Stimulated activated CD8-positive, alpha-beta memory T cell treated with anti-CD3 and anti-CD28 coated beads, Interleukin-4, amount 100 ng/mL, for 4 hours (primary cell): ENCODE results near the gene RNF26.

ENCODE experiments used
- DNase-seq, 2 donors: peaks; one replicate each; pipeline ENCODE4 v3.0.0-alpha.2; 2020; ENCODE audit warnings: low read depth in 2 of 2, low spot score in 1 of 2

RNF26 gene

DNA sequence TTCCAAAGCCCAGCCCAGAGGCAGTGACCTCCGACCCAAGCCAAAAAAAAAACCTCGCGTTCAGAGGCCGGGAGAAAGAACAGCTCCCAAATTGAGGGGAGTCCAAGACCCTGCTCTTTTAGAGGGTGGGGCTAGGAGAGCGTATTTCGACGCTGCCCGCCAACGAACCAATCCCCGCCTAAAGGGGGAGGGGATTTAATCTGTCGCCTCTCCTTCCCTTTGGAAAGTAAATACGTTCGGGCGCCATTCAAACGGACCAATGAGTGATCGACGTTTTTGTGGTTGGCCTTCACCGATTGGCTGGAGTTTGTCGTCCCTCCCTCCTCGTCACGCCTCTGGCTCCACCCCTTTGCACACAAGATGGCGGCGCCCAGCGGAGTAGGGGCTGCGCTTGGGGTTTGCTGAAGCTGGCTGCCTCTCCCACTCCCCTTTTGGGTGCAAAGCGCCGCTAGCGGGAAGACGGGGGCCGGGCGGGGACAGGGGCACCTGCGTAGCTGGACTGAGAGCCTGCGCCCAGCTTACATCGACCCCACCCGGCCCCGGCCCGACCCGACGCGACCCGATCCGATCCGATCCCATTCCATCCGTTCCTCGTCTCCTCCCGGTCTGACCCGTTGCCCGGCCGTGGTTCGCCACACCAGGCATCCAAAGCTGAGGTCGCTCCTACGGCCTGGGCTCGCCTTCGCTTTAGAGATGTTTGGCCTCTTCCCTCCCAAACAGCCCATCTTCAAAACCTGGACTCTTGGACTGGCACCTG, at the start of gene RNF26:
TSS of gene RNF26 (plus strand) at position 354 of the 757 bp plus-strand sequence. CDS start 596 bp downstream, outside the sequence.
- DNase-seq, result peak; percentile 89 to 92

DNA sequence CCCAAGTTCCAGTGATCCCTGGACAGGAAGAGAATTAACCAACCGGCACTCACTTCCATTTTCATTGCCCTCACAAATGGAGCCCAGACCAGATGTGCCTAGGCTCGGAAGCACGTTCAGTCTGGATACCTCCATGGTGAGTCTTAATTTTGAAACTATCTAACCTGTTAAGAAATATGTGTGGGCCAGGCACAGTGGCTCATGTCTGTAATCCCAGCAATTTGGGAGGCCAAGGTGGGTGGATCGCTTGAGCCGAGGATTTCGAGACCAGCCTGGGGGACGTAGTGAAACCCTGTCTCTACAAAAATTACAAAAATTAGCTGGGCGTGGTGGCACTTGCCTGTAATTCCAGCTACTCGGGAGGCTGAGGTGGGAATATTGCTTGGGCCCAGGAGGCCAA, 48.9 kb upstream of the RNF26 start:
- DNase-seq, result no peak

GRCh38 chr11:119288219-119288618, 46.1 kb upstream of the RNF26 start:
- no peak for DNase-seq

DNA sequence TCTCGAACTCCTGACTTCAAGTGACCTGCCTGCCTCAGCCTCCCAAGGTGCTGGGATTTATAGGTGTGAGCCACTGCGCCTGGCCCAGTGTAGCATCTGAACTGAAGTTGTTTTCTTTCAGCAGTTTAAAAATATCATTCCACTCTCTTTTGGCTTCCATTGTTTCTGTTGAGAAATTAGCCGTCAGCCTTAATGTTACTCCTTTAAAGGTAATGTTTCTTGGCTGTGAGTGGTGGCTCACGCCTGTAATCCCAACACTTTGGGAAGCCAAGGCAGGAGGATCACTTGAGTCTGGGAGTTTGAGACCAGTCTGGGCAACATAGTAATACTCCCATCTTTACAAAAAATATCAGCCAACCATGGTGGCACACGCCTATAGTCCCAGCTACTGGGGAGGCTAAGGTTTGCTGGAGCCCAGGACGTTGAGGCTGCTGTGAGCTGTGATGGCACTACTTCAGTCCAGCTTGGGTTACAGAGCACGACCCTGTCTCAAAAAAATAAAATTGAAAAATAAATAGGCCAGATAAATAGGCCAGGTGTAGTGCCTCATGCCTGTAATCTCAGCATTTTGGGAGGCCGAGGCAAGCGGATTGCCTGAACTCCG, 43.3 kb upstream of the RNF26 start:
- DNase-seq, result no peak

- no peak for DNase-seq
Observed at GRCh38 chr11:119293461-119293860, 40.9 kb upstream of the RNF26 start.

GRCh38 chr11:119295178-119295577, 39.1 kb upstream of the RNF26 start:
- no peak for DNase-seq

DNA sequence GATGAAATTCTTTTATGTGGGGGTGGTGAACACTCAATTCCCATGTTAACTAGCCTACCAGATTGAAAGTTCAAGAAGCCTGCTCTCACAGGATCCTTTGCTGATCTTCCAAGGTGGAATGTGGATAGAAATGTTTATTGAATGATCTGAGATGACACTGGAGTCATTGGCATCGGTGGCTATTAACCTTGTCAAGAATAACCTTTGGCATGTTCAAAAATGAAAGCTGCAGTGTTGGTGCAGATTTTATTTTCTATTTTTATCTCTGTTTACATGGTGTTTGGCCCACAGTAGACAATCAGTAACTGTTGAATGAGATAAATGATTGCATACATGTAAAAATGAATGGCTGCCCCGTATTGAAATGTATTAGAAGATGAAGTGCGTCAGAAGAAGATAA, 36.4 kb upstream of the RNF26 start:
- no peak for DNase-seq

DNA sequence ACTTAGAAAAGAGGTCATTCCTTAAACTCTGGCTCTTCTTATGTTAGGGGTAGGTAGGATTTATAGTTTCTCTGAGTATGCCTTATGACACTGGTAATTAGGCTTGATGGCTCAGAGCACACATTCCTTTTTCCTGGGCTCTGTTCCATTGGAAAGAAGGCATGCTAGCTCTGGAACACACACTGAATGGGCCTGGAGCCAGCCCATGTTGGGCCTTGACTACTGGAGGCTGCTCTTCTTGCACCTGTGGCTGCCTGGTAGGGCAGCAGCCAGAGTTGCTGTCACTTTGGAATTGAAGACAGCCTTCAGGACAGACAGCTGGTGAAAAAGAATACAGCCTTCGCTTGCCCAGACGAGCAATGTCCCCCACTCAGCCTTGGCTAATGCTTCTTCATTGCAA, 35.6 kb upstream of the RNF26 start:
- DNase-seq, result no peak

DNA sequence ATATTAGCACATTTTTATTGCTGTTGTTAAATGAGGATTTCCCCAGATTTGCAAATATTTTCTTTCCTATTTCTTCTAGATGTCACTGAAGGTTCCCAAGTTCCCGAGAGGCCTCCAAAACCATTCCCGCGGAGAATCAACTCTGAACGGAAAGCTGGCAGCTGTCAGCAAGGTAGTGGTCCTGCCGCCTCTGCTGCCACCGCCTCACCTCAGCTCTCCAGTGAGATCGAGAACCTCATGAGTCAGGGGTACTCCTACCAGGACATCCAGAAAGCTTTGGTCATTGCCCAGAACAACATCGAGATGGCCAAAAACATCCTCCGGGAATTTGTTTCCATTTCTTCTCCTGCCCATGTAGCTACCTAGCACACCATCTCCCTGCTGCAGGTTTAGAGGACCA, 34.9 kb upstream of the RNF26 start:
- DNase-seq, result no peak

- no peak for DNase-seq
Observed at GRCh38 chr11:119300198-119300964, 33.9 kb upstream of the RNF26 start.

- no peak for DNase-seq
Observed at GRCh38 chr11:119303227-119303718, 31.1 kb upstream of the RNF26 start.

DNA sequence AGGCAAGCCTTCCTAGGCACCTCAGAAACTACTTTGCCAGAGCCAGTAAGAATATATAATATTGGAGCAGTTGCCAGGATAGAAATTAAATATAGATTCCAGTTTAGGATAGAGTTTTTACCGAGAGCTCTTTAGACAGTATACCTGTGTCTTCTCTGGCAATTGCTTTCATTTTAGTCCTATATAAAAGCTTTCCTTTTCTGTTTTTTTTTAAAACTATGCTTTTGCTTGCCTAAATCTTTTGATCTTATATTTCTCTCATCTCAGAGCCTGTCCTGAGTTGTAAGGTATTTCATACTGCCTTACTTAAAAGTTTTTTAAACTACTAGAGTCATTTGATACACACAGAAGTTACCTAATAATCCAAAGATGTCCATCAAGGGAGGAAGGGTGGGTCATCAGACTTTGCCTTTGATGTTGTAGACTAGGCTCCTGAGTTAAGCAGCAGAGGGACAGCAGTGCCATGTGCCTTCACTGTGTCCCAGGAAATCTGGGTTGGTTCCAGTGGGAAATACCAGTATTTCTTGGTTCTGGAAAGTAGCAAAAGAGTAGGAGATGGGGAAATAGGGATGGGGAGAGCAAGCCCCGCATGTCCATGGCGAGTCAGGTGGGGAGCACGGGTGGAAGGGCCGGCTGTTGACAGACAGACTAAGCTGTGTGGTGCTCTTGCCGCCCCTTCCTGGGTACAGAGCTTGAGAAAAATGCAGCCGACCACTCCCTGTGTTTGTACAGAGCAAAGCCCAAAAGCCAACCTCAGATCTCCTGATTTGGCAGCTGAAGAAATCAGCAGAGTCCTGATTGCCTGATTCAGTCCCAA, 28.6 kb upstream of the RNF26 start:
- no peak for DNase-seq

DNA sequence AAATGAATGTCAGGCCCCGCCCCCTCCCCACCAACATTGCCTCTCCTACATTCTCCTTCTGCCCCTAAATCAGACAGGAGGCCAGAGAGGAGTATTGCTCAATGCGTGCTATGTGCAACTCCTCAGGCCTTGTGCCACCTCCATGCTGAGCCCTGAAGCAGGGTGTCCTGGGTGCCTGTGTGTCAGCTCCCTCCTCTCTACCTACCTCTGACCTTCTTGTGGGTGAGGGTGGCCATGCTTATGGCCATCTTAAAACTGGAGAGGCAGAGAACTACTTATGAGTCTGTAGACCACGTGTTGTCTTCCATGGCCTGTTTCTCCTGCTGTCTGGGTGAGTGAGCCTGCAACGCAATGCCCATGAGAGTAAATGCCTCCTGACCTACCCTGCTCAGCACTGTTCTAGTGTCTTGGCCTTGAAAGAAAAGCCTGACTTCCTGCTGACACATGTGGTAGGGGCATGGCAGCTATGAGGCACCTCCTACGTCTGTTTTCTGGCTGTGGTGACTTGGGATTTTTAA, 27.9 kb upstream of the RNF26 start:
- no peak for DNase-seq

- no peak for DNase-seq
Observed at GRCh38 chr11:119307219-119307618, 27.1 kb upstream of the RNF26 start.

- no peak for DNase-seq
Observed at GRCh38 chr11:119307974-119308373, 26.4 kb upstream of the RNF26 start.

- DNase-seq, result no peak
Observed at GRCh38 chr11:119309411-119309810, 24.9 kb upstream of the RNF26 start.

DNA sequence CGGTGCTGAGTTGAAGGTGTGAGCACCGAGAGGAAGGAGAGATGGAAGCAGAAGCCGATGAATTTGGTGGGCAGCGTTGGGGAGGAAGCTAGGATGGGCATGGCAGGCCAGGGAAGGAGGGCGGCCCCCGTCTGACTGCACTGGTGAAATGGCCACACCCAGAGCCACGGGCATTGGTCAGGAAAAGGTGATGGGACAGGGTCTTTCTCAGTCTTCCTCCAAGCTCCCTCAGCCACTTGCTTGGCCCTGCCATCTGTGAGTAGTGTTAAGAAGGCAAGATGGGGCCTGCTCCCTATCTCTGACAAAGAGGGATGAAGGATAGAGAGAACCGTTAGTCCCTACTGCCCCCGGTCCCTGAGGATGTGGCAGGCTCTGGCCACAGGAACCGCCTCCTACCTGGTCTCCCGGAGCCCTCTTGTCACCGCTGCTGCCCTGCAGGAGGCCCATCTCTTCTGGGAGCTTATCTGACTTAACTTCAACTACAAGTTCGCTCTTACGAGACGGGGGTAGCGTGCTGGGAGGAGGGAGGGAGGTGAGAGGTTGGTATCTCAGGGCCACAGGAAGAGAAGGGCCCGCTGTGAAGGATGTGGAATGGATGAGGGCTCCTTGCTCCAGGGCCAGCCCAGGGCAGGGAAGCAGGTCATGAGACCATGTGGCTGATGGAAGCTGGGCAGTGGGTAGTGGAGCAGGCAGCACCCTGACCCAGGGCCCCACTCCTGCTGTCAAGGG, 24.2 kb upstream of the RNF26 start:
- no peak for DNase-seq

DNA sequence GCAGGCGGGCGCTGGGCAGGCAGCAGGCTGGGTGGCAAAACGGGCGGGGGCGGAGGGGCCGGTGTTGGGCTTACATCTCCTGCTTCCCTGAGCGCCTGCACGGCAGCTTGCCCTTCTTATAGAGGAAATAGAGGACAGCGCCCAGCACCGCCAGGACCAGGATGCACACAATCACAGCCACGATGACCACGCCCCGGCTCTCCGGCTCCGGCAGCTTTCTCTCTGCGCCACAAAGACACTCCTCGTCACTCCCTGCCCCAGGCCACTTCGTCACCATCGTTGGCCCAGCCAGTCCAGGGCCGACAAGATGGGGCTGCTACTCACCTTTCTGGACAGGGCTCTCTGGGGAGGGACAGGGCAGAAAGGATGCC, 23.7 kb upstream of the RNF26 start:
- DNase-seq, result no peak

- DNase-seq, result no peak
Observed at GRCh38 chr11:119314726-119315125, 19.6 kb upstream of the RNF26 start.
